T-cell (primary cell): ENCODE results near the gene HPCA. TPM values are rescaled to one million over a fixed set of nuclear protein-coding genes. Genes with fewer than 3 reads are reported as not detected.
A peak's percentile ranks its signal among the peaks of the same experiment; 100 is the strongest.

Experiments used
- ATAC-seq, 4 experiments: fragments of 200-7000 bp in 3 of 4; fragments of 150-1000 bp in 1 of 4; cut with Tn5 transposase; replicated peaks in 1 of 4; 1 replicate in 3 of 4; 2 replicates in 1 of 4; pipeline ENCODE4 v1.10.0; 2021; ENCODE audit warnings: moderate library complexity in 3 of 4, mild to moderate bottlenecking in 2 of 4, moderate number of reproducible peaks in 1 of 4
- CTCF ChIA-PET, 2 donors: fragments of 300-600 bp; sonication (Branson Sonifier 250); formaldehyde crosslinking; loops; one replicate each; lab custom pipeline; 2022; ENCODE audit warnings: antibody characterized with exemption in 2 of 2; lab: Charles Lee
- POLR2A ChIA-PET, 2 donors: fragments of 300-600 bp; sonication (Branson Sonifier 250); formaldehyde crosslinking; loops; one replicate each; lab custom pipeline; 2022; ENCODE audit warnings: antibody characterized with exemption in 2 of 2; lab: Charles Lee
- DNase-seq, 35 experiments: peaks; one replicate each; pipeline versions ENCODE4 v3.0.0 to v3.0.0-alpha.2; 2013 to 2023
- H3K27ac ChIP-seq: one replicate; pipeline ENCODE4 v1.5.1; 2013; ENCODE audit warnings: low read length
- H3K27me3 ChIP-seq, 2 experiments: replicated peaks in 1 of 2; 1 replicate in 1 of 2; 2 replicates in 1 of 2; pipeline versions ENCODE4 v1.6.1 to v1.7.0; 2013; ENCODE audit warnings: low read length in 1 of 2, mixed read lengths in 1 of 2; ENCODE audit not compliant: control insufficient read depth in 2 of 2, insufficient read depth in 2 of 2; ENCODE audit errors: extremely low read depth in 1 of 2
- H3K36me3 ChIP-seq, 2 donors: 1 replicate in 1 of 2; 2 replicates in 1 of 2; pipeline versions ENCODE4 v1.6.1 to v1.7.0; 2013; ENCODE audit warnings: low read length in 1 of 2; ENCODE audit not compliant: control insufficient read depth in 2 of 2, insufficient read depth in 1 of 2; ENCODE audit errors: extremely low read depth in 1 of 2
- H3K4me1 ChIP-seq, 2 experiments: 1 replicate in 1 of 2; 2 replicates in 1 of 2; pipeline versions ENCODE4 v1.6.1 to v1.7.0; 2013; ENCODE audit warnings: low read length in 2 of 2, mixed read lengths in 1 of 2; ENCODE audit not compliant: insufficient read depth in 2 of 2, control insufficient read depth in 1 of 2; ENCODE audit errors: extremely low read depth in 1 of 2
- H3K4me3 ChIP-seq, 2 donors: 1 replicate in 1 of 2; 2 replicates in 1 of 2; pipeline versions ENCODE4 v1.5.1 to v1.7.0; 2013; ENCODE audit warnings: mild to moderate bottlenecking in 2 of 2, low read length in 1 of 2, moderate library complexity in 1 of 2; ENCODE audit not compliant: control insufficient read depth in 1 of 2; ENCODE audit errors: extremely low read depth in 1 of 2
- H3K9me3 ChIP-seq: 2 replicates; pipeline ENCODE4 v1.7.0; 2013
- H3K27ac Mint-ChIP-seq, 2 donors: one replicate each; pipeline ENCODE4 v1.8.0; 2020 to 2021; ENCODE audit warnings: mild to moderate bottlenecking in 2 of 2, mixed read lengths in 2 of 2
- H3K27me3 Mint-ChIP-seq, 2 donors: one replicate each; pipeline ENCODE4 v1.8.0; 2021 to 2022; ENCODE audit warnings: mixed read lengths in 2 of 2
- H3K36me3 Mint-ChIP-seq: one replicate; pipeline ENCODE4 v1.8.0; 2021; ENCODE audit warnings: mixed read lengths
- H3K4me1 Mint-ChIP-seq, 3 donors: one replicate each; pipeline ENCODE4 v1.8.0; 2020 to 2022; ENCODE audit warnings: mixed read lengths in 3 of 3, mild to moderate bottlenecking in 1 of 3
- H3K4me3 Mint-ChIP-seq, 3 donors: one replicate each; pipeline ENCODE4 v1.8.0; 2020 to 2022; ENCODE audit warnings: mild to moderate bottlenecking in 3 of 3, mixed read lengths in 3 of 3, moderate library complexity in 3 of 3
- H3K9me3 Mint-ChIP-seq, 3 donors: one replicate each; pipeline ENCODE4 v1.8.0; 2020 to 2022; ENCODE audit warnings: mixed read lengths in 3 of 3
- WGBS: methylation state at CpG from one replicate; pipeline ENCODE4 v1.1.5; 2013; ENCODE audit warnings: missing lambda C conversion rate; ENCODE audit not compliant: insufficient coverage; 5-methylcytosine and 5-hydroxymethylcytosine counted together
- total RNA-seq, 35 experiments: library from RNA in 6 of 35; stranded (reverse) in 6 of 35; fragments of 120-200 nt in 1 of 35; gene quantifications; one replicate each; pipeline versions ENCODE4 v1.2.1 to v1.2.4 and lab custom pipeline; 2013 to 2026

The HPCA gene
- total RNA-seq, 5 donors from 2014 or later (not counting 1 experiment from before 2014, with no cell fraction given), result 0.45 to 0.54 TPM; not detected in 3

DNA sequence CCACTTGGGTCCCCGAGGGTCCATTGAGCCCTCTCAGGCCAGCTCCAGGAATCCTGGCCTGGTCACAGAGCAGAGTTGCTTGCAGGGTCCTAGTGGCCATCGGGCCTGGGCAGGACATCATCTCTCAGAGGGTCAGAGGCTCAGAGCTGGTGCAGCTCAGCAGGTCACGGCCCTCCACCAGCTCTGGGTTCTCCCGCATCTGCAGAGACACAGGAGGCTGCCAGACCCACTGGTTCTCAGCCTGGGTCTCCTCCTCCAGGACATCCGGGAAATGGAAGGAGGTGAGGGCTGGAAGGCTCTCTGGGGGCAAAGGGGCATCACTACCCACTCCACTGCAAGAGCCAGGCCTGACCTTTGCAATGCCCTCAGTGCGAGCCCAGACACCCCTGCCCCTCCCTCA is 8.4 kb downstream of the HPCA start:
- ATAC-seq (no peak), DNase-seq (no peak)
- Histone ChIP-seq H3K4me1 (peaks cover 0 to 15% of the 10 kb centered on the region in 2 experiments), H3K9me3 (no peaks in the 10 kb centered on the region), H3K4me3 (no peak overlapping the region), H3K27me3 (peaks cover 6 to 90% of the 10 kb centered on the region in 2 experiments), H3K36me3 (no peaks in the 10 kb centered on the region), H3K27ac (no peak overlapping the region)
- H3K36me3 Mint-ChIP-seq, result no peaks in the 10 kb centered on the region
- peaks cover 56 to 72% of the 10 kb centered on the region in 2 donors for H3K27me3 Mint-ChIP-seq
- H3K4me1 Mint-ChIP-seq, result peaks cover 6 to 14% (median 11%) of the 10 kb centered on the region in 3 donors
- H3K27ac Mint-ChIP-seq, result no peak overlapping the region
- POLR2A ChIA-PET, result no interaction called here
- CTCF ChIA-PET, result no interaction called here
- 94% methylated on average over 3 of the region's 6 CpGs for WGBS
- H3K4me3 Mint-ChIP-seq, result peak overlapping the region in 1 of 3 donors; percentile 81
- H3K9me3 Mint-ChIP-seq, result no peaks in the 10 kb centered on the region

DNA sequence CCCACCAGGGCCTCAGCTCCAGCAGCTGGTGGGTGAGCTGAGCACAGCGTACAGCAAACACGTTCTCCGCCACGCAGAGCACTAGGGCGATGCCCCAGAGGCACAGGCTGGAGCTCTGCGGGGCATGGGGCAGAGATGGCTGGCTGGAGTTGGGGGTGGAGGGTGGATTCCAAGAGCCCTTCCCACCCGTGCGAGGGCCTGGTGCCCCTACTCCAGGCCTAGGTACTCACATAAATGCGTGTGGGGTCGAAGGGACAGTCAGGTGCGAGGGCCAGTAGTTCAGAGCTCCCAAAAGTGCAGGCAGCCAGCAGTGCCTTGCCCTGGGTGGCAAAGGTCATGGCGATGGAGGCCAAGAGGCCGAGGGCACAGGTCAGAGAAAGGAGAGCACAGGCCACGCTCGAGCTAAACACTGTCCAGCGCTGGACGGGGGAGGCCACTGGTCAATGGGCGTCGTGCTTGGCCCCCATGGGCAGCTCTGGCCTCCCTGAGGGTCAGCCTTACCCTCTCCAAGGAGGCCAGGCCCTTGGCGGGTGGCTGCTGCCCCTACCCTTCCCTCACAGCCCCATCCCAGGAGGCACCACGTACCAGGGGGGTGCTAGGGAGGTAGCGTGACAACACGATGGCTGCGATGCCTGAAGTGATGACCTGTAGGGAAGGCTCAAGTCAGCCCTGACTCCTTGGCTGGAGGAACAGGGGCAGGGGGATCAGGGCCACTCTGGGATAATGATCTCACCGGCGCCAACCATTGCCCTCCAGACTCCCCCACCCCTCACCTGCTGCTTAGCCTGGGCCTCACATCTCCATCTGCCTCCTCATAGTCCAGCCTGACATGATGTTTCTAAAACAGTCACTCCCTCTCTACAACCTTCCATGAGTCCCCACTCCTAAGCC is 9.3 kb downstream of the HPCA start:
- no peak overlapping the region for H3K4me3 Mint-ChIP-seq
- ATAC-seq (no peak), DNase-seq (no peak)
- 95% methylated on average over 17 of the region's 26 CpGs for whole genome bisulfite sequencing
- Histone ChIP-seq H3K4me1 (peaks cover 0 to 17% of the 10 kb centered on the region in 2 experiments), H3K27me3 (peaks cover 9 to 91% of the 10 kb centered on the region in 2 experiments), H3K27ac (no peak overlapping the region), H3K36me3 (no peaks in the 10 kb centered on the region), H3K9me3 (no peaks in the 10 kb centered on the region), H3K4me3 (no peak overlapping the region)
- no peaks in the 10 kb centered on the region for H3K9me3 Mint-ChIP-seq
- POLR2A ChIA-PET, result no interaction called here
- H3K36me3 Mint-ChIP-seq, result no peaks in the 10 kb centered on the region
- H3K4me1 Mint-ChIP-seq, result peaks cover 7 to 16% (median 14%) of the 10 kb centered on the region in 3 donors
- peaks cover 55 to 72% of the 10 kb centered on the region in 2 donors for H3K27me3 Mint-ChIP-seq
- no peak overlapping the region for H3K27ac Mint-ChIP-seq
- CTCF ChIA-PET, result no interaction called here

DNA sequence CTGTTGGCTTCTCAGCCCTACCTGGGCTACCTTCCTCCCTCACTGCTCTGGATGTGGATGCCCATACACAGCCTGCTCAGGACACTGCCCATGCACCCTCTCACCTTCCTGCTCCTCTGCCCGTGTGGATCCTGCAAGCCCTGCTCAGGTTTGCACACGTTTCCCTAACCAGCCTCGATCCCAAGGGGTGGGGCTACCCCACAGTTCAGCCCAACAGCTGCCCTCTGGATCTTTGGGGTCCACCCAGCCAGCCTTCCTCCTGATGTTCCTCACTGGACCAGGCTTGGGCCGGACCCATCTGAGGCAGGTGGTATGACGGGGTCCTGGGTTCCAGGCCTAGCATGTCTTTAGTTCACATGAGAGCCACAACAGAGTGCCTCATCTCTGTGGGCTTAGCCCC is 10.2 kb downstream of the HPCA start:
- Mint-ChIP-seq H3K27me3 (peaks cover 52 to 66% of the 10 kb centered on the region in 2 donors), H3K27ac (no peak overlapping the region), H3K4me3 (no peak overlapping the region), H3K9me3 (no peaks in the 10 kb centered on the region), H3K36me3 (no peaks in the 10 kb centered on the region), H3K4me1 (peaks cover 10 to 19% (median 17%) of the 10 kb centered on the region in 3 donors)
- WGBS, result 87% methylated on average over 4 of the region's 5 CpGs
- no peak overlapping the region for H3K27ac ChIP-seq
- ChIA-PET POLR2A (no interaction called here), CTCF (no interaction called here)
- H3K27me3 ChIP-seq, result peaks cover 9 to 88% of the 10 kb centered on the region in 2 experiments
- DNase-seq (no peak), ATAC-seq (no peak)
- H3K4me3 ChIP-seq, result no peak overlapping the region
- H3K4me1 ChIP-seq, result peaks cover 0 to 23% of the 10 kb centered on the region in 2 experiments
- no peaks in the 10 kb centered on the region for H3K9me3 ChIP-seq
- H3K36me3 ChIP-seq, result no peaks in the 10 kb centered on the region

DNA sequence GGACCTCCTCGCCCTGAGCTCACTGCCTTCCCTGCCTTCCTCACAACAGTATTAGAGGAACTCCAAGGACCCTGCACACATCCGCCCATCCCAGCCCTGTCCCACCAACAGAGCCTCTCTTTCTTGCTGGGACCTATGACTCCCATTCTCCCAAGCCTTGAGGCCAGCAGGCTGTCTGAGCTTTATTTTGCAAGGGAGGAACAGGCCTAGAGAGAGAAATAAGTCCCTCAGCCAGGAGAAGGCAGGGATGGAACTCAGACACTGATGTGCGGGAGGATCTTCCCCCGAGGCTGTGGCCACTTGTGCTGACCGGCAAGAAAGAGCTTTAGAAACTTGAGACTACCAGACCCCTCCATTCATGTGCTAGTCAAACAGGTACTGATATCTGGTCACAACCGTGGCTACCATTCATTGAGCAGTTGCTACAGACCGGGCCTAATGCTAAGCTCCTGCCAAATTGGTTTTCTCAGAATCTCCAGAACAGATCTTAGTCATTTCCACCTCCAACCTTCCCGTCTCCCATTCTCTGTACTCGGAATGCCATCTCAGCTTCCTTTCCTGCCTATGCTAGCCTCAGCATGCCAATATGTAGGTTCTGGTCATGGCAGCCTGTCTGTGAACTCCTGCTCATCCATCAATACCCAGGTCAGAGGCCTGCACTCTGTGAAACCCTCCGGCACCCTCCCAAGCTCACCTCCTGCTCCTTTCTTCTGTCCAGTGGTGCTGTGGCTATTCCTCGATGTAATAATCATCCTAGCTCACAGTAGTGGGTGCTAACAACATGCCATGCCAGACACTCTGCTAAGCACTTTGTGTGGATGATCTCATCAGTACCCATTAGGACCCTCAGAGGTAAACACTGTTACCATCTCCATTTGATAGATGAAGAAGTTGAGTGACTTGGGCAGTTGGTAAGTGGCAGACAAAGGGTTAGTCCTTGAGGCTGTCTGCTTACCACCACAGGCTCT is 11.1 kb downstream of the HPCA start:
- WGBS, result 77% methylated on average over 6 of the region's 11 CpGs
- H3K9me3 Mint-ChIP-seq, result no peaks in the 10 kb centered on the region
- no peaks in the 10 kb centered on the region for H3K36me3 Mint-ChIP-seq
- no peak overlapping the region for H3K4me3 Mint-ChIP-seq
- peaks cover 10 to 91% of the 10 kb centered on the region in 2 experiments for H3K27me3 ChIP-seq
- no peak overlapping the region for H3K27ac ChIP-seq
- no peaks in the 10 kb centered on the region for H3K36me3 ChIP-seq
- H3K27me3 Mint-ChIP-seq, result peaks cover 51 to 65% of the 10 kb centered on the region in 2 donors
- no peak overlapping the region for H3K27ac Mint-ChIP-seq
- H3K4me1 ChIP-seq, result peaks cover 0 to 26% of the 10 kb centered on the region in 2 experiments
- ChIA-PET CTCF (interaction anchor here in 1 of 2 donors (0.6 kb wide), 1 partner anchor 21 kb away, joined by 4 read pairs; no protein-coding TSS in a partner anchor), POLR2A (no interaction called here)
- no peak overlapping the region for H3K4me3 ChIP-seq
- no peaks in the 10 kb centered on the region for H3K9me3 ChIP-seq
- ATAC-seq (no peak), DNase-seq (no peak)
- H3K4me1 Mint-ChIP-seq, result peaks cover 12 to 19% (median 13%) of the 10 kb centered on the region in 3 donors

DNA sequence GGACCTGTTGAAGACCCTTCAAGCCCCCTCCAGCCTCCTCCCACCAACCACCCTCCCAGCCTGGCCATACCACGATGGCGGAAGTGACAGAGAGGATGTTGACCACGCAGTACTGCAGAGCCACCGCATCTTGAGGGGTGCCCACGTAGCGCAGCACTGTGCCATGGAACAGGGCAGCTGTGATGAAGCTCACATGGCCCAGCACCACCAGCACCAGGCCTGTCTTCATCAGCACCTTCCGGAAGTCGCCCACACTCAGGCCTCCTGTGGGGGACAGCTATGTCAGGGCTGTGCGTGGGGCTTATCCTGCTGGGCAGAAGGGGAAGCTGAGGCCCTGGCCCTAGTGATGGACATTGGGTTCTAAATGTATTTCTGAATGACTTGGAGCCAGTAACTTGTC is 11.8 kb downstream of the HPCA start:
- Mint-ChIP-seq H3K4me3 (no peak overlapping the region), H3K36me3 (no peaks in the 10 kb centered on the region), H3K27ac (no peak overlapping the region), H3K27me3 (peaks cover 52 to 67% of the 10 kb centered on the region in 2 donors), H3K9me3 (no peaks in the 10 kb centered on the region), H3K4me1 (peaks cover 8 to 15% (median 13%) of the 10 kb centered on the region in 3 donors)
- H3K4me1 ChIP-seq, result peaks cover 0 to 21% of the 10 kb centered on the region in 2 experiments
- ChIA-PET CTCF (interaction anchor here in 1 of 2 donors (0.7 kb wide), 1 partner anchor 574 kb away, joined by 3 read pairs; no protein-coding TSS in a partner anchor), POLR2A (no interaction called here)
- no peak overlapping the region for H3K27ac ChIP-seq
- ATAC-seq (no peak), DNase-seq (no peak)
- 86% methylated on average over 9 of the region's 9 CpGs for WGBS
- no peaks in the 10 kb centered on the region for H3K36me3 ChIP-seq
- no peak overlapping the region for H3K4me3 ChIP-seq
- peaks cover 9 to 92% of the 10 kb centered on the region in 2 experiments for H3K27me3 ChIP-seq
- H3K9me3 ChIP-seq, result no peaks in the 10 kb centered on the region

DNA sequence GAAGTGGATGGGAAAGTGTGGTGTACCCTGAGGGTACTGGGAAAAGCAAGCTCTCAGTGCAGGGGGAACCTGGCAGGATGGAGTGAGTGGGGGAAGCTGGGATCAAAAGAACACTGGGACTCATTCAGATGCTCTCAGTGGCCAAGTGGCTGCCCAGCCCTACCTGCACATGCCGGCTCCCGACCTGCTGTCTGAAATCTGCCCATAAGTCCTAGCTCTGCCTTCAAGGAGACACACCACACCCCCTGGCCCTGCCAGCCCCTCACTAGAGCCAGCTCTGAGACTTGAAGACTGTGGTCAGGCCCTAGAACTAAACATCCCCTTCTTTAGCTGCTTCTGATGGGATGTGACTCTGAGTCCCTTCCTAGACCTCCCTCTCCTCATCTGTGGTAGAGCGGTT is 12.7 kb downstream of the HPCA start:
- peaks cover 8 to 13% (median 11%) of the 10 kb centered on the region in 3 donors for H3K4me1 Mint-ChIP-seq
- Histone ChIP-seq H3K4me3 (no peak overlapping the region), H3K27me3 (peaks cover 11 to 84% of the 10 kb centered on the region in 2 experiments), H3K9me3 (no peaks in the 10 kb centered on the region), H3K27ac (no peak overlapping the region), H3K4me1 (peaks cover 0 to 12% of the 10 kb centered on the region in 2 experiments), H3K36me3 (no peaks in the 10 kb centered on the region)
- H3K27me3 Mint-ChIP-seq, result peaks cover 52 to 66% of the 10 kb centered on the region in 2 donors
- no peaks in the 10 kb centered on the region for H3K36me3 Mint-ChIP-seq
- CTCF ChIA-PET, result interaction anchor here in 1 of 2 donors (0.6 to 0.9 kb wide), 4 partner anchors 24 to 573 kb away, joined by 3 to 4 read pairs (median 4); no protein-coding TSS in a partner anchor
- DNase-seq (no peak), ATAC-seq (no peak)
- no peak overlapping the region for H3K4me3 Mint-ChIP-seq
- no CpG with 5 or more reads among the region's 3 CpGs for WGBS
- H3K27ac Mint-ChIP-seq, result no peak overlapping the region
- H3K9me3 Mint-ChIP-seq, result no peaks in the 10 kb centered on the region
- POLR2A ChIA-PET, result no interaction called here
